HG02588 (cell line): ENCODE results near the gene CPAMD8.

ENCODE experiments used
- ATAC-seq: cut with Tn5 transposase; IDR thresholded peaks from one replicate; pipeline ENCODE4 v1.9.1; 2021; ENCODE audit warnings: mild to moderate bottlenecking, moderate library complexity; ENCODE audit not compliant: unreplicated experiment

The CPAMD8 gene

DNA sequence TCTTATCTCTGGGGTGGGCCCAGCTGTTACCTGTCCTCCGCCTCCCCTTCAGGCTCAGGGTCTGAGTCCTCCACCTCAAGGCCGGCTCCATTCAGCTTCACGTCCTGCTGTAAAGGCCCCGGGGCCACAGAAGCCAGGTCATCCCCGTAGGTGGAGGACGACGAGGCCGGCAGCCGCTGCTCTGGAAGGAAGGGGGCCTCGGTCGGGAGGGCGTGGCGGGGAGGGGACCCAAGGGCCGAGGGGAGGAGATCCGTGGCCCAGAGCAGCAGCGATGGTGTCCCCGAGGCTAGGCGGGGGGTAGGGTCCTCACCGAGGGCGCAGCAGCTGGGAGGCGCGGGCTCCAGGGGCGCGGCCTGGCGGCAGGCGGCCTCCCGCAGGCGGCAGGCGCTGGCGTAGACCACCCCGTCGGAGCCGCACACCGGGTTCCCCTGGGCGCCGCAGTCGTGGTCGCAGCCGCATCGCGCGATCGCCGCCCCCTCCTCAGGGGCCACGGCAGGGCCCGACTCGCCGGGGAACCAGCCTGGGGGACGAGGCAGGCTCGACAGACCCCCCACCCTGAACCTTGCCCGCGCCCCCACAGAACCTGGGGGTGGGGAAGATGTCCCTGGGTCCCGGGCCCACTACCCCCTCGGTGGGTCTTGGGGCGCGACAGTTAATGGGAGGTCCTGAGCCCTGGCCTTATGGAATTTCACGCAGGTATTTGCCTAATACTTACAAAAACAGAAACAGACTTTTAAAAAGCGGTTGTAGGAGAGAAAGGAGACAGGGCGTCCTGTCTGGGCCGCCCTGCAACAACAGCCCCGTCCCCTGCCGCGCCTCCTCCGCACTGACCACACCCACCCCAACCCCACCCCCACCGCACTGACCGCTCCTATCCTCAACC is 130.2 kb downstream of the CPAMD8 start:
- ATAC-seq = peak; percentile 25

DNA sequence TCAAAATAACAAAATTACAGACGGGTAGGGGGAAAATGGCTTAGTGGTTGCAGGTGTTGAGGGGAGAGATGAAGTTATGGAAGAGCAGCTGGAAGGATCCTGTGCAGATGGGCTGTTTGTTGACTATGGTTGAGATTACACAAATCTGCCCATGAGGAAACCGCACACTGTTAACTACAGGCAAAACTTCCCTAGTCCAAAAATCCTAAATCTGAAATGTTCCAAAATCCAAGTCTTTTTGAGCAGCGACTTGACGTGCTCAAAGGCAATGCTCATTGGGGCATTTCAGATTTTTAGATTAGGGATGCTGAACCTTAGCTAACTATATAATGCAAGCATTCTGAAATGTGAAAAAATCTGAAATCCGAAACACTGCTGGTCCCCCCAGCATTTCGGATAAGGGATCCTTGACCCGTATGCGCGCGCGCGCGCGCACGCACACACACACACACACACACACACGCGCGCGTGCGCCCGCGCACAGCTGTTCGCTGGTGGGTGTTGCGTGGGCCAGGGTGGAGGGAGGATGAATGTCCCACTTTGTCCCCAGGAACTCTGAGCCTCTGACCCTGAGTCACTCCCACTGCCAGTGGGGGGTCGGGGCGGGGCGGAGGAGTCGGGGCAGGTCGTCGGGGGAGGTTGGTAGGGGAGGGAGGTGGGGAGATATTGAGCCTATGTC is 131.0 kb downstream of the CPAMD8 start:
- no peak for ATAC-seq

DNA sequence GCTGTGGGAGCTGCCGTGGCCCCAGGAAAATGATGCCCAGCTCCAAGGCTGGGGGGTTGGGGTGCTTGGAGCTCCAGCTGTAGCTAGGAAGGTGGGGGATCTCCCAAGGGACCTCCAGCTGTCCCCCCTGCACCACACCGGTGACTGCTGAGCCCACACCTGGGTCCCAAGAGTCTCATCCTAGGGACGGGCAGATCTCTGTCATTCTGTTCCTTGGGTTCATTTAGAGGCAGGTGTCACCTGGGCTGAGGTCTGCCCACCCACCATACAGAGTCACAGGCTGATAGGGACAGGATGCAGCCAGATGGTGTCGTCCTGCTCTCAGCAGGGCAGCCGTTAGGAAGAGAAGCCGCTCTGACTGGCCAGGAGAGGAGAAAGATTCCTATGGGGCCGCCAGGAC is 132.5 kb downstream of the CPAMD8 start:
- no peak for ATAC-seq

DNA sequence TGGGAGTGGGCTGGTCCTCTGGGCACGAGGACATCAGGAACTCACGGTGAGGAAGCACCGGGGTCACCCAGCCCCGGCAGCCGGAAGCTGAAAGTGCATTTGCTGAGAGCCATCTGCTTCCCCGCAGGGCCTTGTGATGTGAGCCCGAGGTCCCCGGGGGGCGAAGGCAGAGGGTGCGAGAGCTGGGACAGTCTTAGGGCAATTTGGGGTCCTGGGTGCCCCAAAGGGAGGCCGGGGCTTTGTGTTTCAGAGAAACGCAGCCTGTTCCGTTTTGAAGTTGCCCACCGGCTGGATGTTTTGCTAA is 133.0 kb downstream of the CPAMD8 start:
- ATAC-seq = no peak

DNA sequence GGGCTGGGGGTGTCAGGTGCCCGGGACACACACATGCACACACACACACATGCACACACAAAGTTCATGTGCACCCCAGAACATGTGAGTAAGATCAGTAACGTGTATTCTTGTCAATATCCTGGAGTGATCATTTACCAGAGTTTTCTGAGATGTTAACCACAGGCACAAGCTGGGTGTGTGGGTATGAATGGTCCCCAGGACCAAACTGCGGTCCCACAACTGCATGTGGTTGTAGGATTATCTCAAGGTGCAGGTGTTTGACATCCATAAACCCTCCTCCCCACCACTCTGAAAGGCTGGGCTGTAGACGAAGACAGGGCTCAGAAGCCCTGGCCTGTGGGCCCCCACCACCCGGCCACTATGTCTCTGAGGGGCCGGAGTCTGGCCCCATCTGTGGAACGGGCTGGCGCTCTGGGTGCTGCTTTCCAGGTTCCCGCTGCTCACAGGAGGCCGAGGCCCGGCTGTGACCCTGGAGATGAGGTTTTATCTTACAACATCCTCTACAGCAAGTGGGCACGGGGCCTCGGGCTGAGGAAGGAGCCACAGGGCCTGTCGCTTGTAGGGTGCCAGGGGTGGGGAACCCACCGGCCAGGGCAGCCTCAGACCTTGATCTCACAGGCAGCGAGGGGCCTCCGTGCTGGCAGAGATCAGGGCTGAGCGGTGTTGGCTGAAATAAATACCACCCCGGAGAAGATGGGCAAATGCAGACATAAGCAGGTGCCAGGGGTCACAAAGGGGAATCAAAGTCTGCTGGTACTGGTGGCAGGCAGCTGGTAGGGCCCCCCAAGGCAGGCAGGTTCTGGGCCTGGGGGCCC is 133.5 kb downstream of the CPAMD8 start:
- ATAC-seq = no peak

DNA sequence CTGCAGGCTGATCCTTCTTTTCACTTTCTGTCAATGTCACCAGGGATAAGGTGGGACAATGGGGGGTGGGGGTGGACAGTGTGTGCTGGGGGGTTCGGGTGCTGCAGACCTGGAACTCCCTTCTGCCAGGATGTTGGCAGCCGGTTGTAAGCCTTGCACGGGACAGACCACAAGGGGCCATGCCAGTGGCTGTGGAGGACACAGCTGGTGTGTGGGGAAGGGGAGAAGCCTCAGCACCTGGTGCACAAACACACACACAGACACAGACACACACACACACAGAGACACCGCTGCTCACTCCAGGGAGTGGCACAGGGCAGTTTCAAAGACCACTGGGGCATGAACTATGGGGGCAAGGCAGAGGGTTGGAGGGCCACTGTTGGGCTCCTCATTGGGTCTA is 134.2 kb downstream of the CPAMD8 start:
- ATAC-seq = no peak

DNA sequence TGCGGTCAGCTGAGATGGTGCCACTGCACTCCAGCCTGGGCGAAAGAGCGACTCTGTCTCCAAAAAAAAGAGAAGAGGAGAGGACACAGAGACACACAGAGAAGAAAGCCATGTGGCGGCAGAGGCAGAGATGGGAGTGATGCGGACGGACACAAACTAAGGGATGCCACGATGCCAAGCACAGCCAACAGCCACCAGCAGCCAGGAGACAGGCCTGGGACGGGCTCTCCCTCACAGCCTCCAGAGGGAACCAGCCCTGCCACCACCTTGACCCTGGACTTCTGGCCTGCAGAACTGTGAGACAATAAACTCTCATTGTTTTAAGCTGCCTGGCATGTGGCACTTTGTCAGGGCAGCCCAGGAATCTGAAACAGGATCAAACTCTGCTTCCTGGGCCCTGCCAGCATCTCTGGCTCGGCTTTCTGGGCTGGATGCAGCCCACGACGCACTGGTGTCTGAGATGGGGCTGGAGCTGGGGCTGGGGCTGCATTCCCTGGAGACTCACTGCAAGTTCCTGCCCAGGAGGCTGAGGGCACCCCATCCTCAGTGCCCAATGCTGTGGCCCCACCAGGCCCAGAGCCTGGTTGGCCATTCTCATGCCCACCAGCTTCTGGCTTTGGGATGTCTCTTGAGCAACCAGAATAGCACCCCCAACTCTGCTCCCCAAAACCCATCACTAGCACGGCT is 134.8 kb downstream of the CPAMD8 start:
- no peak for ATAC-seq

DNA sequence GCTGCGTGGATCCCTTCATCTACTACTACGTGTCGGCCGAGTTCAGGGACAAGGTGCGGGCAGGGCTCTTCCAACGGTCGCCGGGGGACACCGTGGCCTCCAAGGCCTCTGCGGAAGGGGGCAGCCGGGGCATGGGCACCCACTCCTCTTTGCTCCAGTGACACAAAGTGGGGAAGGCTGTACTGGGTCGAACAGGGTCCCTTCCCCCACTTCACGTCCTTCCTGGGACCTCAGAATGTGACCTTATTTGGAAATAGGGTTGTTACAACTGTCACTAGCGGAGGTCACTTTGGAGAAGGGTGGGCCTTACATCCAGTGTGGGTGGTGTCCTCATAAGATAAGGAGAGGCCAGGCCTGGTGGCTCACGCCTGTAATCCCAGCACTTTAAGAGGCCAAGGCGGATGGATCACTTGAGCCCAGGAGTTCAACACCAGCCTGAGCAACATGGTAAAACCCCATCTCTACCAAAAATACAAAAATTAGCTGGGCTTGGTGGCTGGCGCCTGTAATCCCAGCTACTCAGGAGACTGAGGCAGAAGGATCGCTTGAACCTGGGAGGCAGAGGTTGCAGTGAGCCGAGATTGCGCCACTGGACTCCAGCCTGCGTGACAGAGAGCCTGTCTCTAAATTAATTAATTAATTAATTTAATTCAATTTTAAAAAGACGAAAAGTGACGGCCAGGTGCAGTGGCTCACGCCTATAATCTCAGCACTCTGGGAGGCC is 136.0 kb downstream of the CPAMD8 start:
- no peak for ATAC-seq

DNA sequence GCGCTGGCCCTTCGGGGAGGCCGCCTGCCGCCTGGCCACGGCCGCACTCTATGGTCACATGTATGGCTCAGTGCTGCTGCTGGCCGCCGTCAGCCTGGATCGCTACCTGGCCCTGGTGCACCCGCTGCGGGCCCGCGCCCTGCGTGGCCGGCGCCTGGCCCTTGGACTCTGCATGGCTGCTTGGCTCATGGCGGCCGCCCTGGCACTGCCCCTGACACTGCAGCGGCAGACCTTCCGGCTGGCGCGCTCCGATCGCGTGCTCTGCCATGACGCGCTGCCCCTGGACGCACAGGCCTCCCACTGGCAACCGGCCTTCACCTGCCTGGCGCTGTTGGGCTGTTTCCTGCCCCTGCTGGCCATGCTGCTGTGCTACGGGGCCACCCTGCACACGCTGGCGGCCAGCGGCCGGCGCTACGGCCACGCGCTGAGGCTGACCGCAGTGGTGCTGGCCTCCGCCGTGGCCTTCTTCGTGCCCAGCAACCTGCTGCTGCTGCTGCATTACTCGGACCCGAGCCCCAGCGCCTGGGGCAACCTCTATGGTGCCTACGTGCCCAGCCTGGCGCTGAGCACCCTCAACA is 136.6 kb downstream of the CPAMD8 start:
- no peak for ATAC-seq

DNA sequence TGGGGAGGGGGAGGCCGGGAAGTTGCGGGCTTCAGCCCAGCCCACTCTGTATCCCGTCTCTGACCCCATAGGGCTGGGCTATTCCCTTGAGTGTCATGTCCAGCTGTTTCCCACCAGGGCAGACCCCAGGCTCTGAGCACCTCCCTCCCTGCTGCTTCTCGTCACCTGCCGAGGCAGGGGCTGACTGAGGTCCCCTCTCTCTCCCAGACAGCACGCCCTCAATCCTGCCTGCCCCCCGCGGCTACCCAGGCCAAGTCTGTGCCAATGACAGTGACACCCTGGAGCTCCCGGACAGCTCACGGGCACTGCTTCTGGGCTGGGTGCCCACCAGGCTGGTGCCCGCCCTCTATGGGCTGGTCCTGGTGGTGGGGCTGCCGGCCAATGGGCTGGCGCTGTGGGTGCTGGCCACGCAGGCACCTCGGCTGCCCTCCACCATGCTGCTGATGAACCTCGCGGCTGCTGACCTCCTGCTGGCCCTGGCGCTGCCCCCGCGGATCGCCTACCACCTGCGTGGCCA is 137.2 kb downstream of the CPAMD8 start:
- no peak for ATAC-seq

DNA sequence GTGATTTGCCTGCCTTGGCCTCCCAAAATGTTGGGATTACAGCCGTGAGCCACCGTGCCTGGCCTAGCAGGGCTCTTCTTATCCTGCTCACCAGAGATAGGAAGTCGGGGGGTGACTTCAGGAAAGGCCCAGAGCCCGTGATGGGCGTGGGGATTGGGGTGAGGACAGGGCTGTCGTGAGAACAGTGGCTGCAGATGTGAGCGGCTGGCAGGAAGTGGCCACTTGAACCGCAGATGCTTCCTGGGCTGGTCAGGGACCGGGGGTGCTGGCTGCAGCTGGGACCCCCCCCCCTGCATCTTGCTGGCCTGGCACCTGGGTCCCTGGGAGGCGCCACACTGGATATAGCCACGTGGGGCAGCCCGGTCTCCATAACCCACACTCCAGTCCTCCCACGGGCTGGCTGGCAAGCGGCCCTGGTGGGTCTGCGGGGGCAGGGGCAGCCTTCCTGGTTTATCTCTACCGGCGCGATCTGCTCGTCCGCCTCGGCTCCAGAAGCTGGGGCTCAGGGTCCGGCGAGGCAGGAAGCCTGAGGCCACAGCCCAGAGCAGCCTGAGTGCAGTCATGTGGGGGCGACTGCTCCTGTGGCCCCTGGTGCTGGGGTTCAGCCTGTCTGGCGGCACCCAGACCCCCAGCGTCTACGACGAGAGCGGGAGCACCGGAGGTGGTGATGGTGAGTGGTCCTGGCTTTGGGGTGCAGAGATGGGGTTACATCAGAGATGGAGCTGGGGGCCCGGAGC is 137.8 kb downstream of the CPAMD8 start, which contains the start of gene F2RL3:
Gene F2RL3 (plus strand): TSS at position 371 of the 737 bp plus-strand sequence. CDS start 191 bp downstream, at position 562.
- ATAC-seq = no peak

DNA sequence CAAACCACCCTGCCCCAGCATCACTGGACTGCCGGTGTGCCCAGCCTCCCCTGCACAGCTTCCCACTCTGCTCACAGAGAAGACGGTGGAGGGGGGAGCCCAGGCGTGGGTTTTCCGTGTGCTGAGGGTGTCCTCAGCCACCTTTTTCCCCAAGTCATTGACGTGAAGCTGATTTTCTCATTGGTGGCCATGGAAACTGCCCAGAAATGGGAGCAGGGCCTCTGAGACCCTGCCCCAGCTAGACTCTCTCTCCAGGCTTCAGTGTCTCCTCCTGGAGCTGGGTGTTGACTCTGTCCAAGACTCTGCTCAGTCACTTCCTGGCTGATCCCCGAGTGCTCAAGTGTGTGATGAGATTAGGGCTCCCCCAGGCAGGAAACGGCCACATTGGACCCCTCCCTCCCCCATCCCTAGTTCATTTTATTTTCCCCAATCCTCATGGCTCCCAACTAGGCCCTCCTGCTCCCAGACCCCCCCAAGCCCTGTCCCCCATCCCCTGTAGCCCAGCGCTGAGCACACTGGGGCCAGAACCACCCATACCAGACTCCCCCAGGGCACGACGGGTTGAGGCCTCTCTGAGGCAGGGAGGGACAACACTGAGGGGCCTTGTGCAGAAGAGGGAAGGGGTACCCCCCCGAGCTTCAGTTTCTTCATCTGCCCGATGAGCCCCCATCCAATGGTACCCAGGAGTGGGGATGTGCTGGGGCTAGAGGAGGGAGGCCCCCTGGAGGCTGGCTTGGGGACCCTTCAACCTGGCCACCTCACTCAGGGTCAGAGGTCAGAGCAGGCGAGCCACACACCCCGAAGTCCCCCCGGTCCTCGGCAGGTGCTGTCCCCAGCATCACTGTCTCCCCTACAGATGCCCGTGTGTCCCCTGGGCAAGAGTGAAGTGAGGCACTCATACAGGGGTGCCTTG is 139.0 kb downstream of the CPAMD8 start:
- no peak for ATAC-seq

DNA sequence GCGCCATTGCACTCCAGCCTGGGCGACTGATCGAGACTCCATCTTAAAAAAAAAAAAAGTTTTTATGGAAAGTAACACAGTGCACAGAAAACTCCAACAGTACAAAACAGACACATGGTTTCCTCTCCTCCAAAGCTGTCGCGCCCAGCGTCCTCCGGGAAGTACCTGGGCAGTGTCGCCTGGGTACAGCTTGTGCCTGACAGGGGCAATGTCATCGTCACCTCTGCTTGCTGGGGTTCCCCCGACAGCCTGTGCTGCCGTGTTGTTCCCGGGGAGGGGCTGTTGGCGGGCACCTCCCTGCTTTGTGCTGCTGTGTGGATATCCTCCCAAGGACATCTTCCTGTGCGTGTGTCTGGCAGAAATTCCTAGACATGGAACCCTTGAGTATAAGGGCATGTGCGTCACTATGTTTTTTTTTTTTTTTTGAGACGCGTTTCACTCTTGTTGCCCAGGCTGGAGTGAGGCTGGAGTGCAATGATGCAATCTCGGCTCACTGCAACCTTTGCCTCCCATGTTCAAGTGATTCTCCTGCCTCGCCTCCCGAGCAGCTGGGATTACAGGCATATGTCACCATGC is 140.2 kb downstream of the CPAMD8 start:
- ATAC-seq = no peak

DNA sequence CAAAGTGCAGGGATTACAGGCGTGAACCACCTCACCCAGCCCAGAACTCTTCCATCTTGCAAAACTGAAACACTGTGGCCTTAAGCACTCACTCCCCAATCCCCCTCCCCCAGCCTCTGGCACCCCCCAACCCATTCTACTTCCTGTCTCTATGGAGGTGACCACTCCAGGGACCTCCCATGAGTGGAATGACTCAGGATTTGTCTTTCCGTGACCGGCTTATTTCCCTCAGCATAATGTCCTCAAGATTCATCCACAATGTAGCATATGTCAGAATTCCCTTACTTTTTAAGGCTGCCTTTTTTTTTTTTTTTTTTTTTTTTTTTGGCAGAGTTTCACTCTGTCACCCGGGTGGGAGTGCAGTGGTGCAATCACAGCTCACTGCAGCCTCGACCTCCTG is 141.4 kb downstream of the CPAMD8 start:
- ATAC-seq = no peak

DNA sequence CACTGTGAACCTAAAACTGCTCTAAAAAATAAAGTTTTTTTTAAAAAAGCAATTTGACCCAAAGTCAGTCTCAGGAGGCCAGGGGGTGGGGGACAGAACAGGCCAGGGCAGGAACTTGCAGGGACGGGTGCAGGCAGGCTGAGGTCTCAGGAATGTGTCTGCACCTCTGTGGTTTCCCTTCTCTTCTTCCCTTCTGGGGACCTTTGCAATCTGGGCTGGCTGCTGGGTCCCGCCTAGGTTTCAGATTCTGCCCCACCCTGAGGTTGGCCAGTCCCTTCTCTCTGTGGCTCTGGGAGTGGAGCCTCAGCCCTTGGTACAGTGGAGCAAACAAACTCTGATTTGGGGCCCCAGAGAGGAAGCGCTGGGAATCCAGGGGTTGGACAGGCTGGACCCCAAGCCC is 143.1 kb downstream of the CPAMD8 start:
- ATAC-seq = no peak

DNA sequence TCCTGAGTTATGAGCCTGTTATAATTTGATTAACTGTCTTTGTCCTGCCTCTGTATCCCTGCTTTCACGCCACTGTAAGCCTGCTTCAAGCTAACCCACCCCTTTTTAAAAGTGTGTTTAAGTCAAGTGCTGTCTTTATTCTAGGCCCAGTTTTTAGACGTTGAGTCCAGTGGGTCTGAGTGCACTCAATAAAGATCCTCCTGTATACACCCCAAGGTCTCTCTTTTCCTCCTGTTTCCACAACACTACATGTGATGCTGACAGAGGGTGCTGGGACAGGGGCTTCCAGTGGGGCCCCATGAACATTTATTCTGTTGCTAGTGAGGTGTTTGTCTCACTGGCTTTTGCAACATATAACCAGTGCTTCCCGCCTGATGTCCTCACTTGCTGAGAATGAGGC is 144.5 kb downstream of the CPAMD8 start:
- ATAC-seq = no peak

DNA sequence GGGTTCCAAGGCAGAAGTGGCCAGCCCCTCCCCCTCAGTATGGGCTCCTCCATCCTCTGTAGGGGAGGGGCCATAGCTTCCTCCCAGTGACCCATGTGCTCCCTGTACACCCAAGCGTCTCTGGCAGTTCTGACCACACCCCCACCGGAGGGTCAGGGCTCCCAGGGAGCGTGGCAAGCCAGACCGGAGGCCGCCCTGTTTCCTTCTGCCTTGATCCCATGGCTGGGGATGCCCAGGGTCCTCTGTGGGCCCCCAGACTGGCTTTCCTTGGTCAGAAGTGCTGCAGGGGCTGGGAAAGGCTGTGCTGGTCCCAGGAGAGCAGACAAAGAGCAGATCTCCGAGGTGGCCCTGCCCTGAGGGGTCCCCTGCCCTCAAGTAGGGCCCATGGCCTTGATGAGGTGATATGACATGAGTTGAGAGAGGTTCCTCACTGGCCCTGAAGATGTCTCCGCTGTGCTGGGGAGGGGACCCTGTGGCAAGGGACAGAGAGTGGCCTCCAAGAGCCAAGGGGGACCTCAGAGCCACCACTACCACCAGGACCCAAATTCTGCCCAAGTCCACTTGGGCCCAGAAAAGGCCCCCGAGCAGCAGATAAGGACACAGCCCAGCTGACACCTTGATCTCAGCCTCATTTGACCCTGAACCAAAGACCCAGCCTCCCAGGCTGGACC is 145.6 kb downstream of the CPAMD8 start:
- ATAC-seq = no peak
